ENCODE results near the gene ANKRA2.

ANKRA2 gene

GRCh38 chr5:73507062-73507461, 58.4 kb downstream of the ANKRA2 start:
- DNase-seq (ENCODE audit: extremely low read depth in 1 of 2, low read depth in 1 of 2): no peak

DNA sequence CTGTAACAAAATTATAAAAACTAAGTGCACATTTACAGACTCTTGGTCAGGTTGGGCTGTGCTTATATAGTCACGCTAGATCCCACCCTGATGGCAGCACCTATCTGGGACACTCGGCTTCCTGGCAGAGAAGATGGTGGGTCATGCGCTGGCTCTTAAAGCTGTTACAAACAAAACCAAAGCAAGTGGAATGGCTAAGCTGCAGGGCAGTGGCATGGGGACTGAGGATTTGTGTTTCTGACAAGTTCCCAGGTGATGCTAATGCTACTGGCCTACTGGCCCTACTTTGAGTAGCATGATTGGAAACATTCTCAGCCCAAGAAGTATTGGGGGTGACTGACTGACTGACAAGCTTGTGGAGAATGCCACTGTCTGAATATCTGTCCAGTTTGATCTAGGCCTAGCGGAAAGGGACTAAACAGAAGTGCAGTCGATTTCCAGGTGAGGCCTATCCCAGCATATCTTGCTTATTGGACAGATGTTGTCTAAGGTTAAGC, 58.9 kb downstream of the ANKRA2 start:
- no peak for DNase-seq (ENCODE audit: extremely low read depth in 1 of 2, low read depth in 1 of 2)
